Esophagus (tissue), 2 donors: ENCODE measurements around the gene OGDHL. TPM values are rescaled to one million over a fixed set of nuclear protein-coding genes. Genes with fewer than 3 reads are reported as not detected.
"Not testable (repeated sequence)": the region's sequence is repeated elsewhere in the genome, so short reads cannot be mapped to it uniquely, and the experiment has no call there.

ENCODE experiments used
- H3K27ac ChIP-seq, 2 donors: one replicate each; pipeline ENCODE4 v1.5.1; 2013; ENCODE audit warnings: low read depth in 2 of 2, mild to moderate bottlenecking in 2 of 2, inconsistent platforms in 1 of 2, low read length in 1 of 2, moderate library complexity in 1 of 2
- H3K27me3 ChIP-seq, 2 donors: one replicate each; pipeline ENCODE4 v1.6.1; 2013; ENCODE audit warnings: low read length in 2 of 2, control low read depth in 1 of 2, mild to moderate bottlenecking in 1 of 2; ENCODE audit not compliant: insufficient read depth in 2 of 2, control insufficient read depth in 1 of 2
- H3K36me3 ChIP-seq, 2 donors: one replicate each; pipeline ENCODE4 v1.6.1; 2013; ENCODE audit warnings: low read length in 1 of 2; ENCODE audit not compliant: control insufficient read depth in 2 of 2, insufficient read depth in 2 of 2
- H3K4me1 ChIP-seq, 2 donors: one replicate each; pipeline ENCODE4 v1.6.1; 2013; ENCODE audit warnings: low read length in 1 of 2; ENCODE audit not compliant: control insufficient read depth in 2 of 2, insufficient read depth in 2 of 2
- H3K4me3 ChIP-seq, 2 donors: one replicate each; pipeline ENCODE4 v1.5.1; 2013; ENCODE audit warnings: low read length in 2 of 2, mild to moderate bottlenecking in 2 of 2, low read depth in 1 of 2, moderate library complexity in 1 of 2
- H3K9me3 ChIP-seq, 2 donors: one replicate each; pipeline ENCODE4 v1.6.1; 2013; ENCODE audit warnings: mild to moderate bottlenecking in 2 of 2, low read depth in 1 of 2, low read length in 1 of 2, moderate library complexity in 1 of 2; ENCODE audit not compliant: control insufficient read depth in 2 of 2, insufficient read depth in 1 of 2
- WGBS, 2 donors: extraction: QIAGEN DNeasy Blood & Tissue Kit; methylation state at CpG; one replicate each; pipeline ENCODE4 v1.1.7; 2013; 5-methylcytosine and 5-hydroxymethylcytosine counted together
- polyA plus RNA-seq, 2 donors: library from polyadenylated mRNA; stranded (reverse); fragments of 200-250 nt; gene quantifications; one replicate each; pipeline ENCODE4 v1.2.3, GENCODE V29; 2013
- donor health status: healthy with polysubstance abuse.
- donor health status: Bipolar disorder and iron deficiency.

Gene OGDHL
- polyA plus RNA-seq, 2 donors, result 0.10 to 0.16 TPM

DNA sequence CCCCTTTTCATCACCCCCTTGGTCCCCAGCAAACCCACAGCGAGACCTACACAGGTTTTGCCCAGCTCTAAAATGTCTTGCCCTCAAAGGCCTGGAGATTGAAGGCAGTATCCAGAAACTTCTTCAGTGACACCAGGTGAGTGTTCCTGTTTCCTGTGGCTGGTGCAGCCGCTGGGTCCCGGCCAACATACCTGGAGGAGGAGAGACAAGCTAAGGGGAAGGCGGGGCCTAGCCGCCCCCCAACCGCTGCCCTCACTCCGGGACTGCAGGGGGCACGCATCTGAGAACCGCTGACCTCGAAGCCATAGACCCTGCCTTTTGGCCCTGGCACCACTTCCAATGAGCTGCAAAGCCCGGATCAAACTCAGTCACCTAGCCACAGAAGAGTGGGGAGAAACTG is 27.0 kb downstream of the OGDHL start:
- no peak overlapping the region for H3K27ac ChIP-seq
- H3K4me1 ChIP-seq, result no peaks in the 10 kb centered on the region
- 63 to 66% methylated on average over 11 of the region's 11 CpGs for WGBS, 2 donors
- no peaks in the 10 kb centered on the region for H3K9me3 ChIP-seq
- H3K27me3 ChIP-seq, result no peaks in the 10 kb centered on the region
- no peaks in the 10 kb centered on the region for H3K36me3 ChIP-seq
- H3K4me3 ChIP-seq, result no peak overlapping the region

DNA sequence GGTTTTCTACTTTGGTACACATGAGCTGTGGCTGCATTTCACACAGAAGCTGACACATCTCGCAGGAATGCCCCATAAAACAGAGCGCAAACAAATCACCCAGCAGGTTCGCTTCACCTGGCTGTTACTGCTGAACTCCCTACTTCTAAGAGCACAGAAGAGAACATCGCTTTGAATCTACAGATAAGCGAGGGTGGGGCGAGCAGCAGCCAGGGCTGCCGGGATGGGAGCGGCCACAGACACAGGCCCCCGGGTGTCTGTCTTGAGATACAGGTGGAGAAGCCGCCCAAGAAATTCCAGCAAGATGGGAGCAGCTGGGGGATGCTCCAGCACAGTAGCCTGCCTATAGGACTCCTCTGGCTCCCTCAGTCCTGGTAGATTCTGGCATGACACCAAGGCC is 27.4 kb downstream of the OGDHL start:
- H3K36me3 ChIP-seq, result no peaks in the 10 kb centered on the region
- H3K27me3 ChIP-seq, result no peaks in the 10 kb centered on the region
- H3K9me3 ChIP-seq, result no peaks in the 10 kb centered on the region
- WGBS, 2 donors, result 49 to 64% methylated on average over 10 of the region's 10 CpGs
- no peaks in the 10 kb centered on the region for H3K4me1 ChIP-seq
- no peak overlapping the region for H3K4me3 ChIP-seq
- no peak overlapping the region for H3K27ac ChIP-seq

DNA sequence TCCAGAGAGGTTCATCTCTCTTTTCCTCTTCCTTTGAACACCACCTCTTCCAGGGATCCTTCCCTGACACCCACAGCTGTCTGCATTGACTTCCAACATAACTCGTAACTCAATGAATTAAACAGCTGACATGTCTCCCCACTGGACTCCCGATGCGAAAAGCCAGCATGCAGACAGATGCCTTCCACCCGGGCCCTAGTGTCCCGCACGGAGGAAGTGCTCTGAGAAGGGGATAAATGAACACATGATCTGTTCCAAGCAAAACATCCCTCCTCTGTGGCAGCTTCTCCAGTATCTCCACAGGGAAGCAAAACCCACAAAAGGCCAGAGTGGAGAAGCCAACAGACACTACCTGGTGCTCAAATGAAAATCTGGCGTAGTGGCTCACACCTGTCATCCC is 28.3 kb downstream of the OGDHL start:
- 81 to 83% methylated on average over 7 of the region's 7 CpGs for WGBS, 2 donors
- no peaks in the 10 kb centered on the region for H3K27me3 ChIP-seq
- no peak overlapping the region for H3K27ac ChIP-seq
- H3K4me1 ChIP-seq, result no peaks in the 10 kb centered on the region
- no peak overlapping the region for H3K4me3 ChIP-seq
- H3K9me3 ChIP-seq, result no peaks in the 10 kb centered on the region
- H3K36me3 ChIP-seq, result no peaks in the 10 kb centered on the region

DNA sequence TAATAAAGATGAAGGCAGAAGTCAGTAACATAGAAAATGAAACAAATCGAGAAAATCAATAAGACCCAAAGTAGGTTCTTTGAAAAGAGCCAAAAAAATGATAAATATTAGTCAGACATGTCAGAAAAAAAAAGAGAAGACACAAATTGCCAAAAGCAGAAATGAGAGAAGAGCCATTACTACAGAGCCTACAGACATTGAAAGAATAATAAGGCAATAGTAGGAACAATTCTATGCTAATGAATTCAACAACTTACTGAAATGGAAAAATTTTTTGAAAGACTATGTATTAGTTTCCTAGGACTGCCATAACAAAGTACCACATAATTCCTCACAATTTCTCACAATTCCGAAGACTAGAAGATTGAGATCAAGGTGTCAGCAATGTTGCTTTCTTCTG is 35.5 kb downstream of the OGDHL start:
- Histone ChIP-seq H3K4me3 (no peak overlapping the region), H3K36me3 (no peaks in the 10 kb centered on the region), H3K9me3 (no peaks in the 10 kb centered on the region), H3K4me1 (no peaks in the 10 kb centered on the region), H3K27me3 (no peaks in the 10 kb centered on the region), H3K27ac (no peak overlapping the region)
- WGBS, 2 donors, result 58 to 61% methylated on average over 2 of the region's 2 CpGs

DNA sequence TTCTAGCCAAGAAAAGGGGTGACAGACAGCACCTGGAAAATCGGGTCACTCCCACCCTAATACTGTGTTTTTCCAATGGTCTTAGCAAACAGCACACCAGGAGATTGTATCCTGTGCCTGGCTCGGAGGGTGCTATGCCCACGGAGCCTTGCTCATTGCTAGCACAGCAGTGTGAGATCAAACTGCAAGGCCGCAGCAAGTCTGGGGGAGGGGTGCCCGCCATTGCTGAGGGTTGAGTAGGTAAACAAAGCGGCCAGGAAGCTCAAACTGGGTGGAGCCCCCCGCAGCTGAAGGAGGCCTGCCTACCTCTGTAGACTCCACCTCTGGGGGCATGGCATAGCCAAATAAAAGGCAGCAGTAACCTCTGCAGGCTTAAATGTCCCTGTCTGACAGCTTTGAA is 47.0 kb downstream of the OGDHL start:
- H3K4me3 ChIP-seq, H3K36me3 ChIP-seq, H3K4me1 ChIP-seq, H3K27me3 ChIP-seq, H3K27ac ChIP-seq, H3K9me3 ChIP-seq: not testable (repeated sequence)
- 83 to 88% methylated on average over 7 of the region's 7 CpGs for WGBS, 2 donors

DNA sequence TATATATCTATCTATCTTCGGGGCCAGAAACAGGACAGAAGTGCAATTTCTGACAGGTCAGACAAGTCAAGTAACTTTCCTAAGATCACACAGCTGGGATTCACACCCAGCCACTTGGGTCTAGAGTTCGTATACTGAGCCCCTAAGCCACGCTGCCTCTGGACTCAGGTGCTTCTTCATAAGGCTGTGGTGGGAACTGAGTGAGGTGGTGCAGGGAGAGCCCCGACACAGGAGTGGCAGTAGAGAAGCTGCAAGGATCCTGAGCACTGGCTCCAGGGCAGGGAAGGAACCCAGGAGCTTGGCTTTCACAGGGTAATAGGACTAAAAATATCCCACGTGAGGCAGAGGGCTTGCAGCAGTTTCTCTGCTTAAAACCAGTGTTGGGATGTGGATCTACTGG is 48.9 kb downstream of the OGDHL start:
- H3K4me3 ChIP-seq, result no peak overlapping the region
- peaks cover 0 to 5% of the 10 kb centered on the region in 2 donors for H3K9me3 ChIP-seq
- WGBS, 2 donors, result 69 to 75% methylated on average over 5 of the region's 5 CpGs
- H3K27ac ChIP-seq, result no peak overlapping the region
- no peaks in the 10 kb centered on the region for H3K36me3 ChIP-seq
- H3K27me3 ChIP-seq, result no peaks in the 10 kb centered on the region
- no peaks in the 10 kb centered on the region for H3K4me1 ChIP-seq

DNA sequence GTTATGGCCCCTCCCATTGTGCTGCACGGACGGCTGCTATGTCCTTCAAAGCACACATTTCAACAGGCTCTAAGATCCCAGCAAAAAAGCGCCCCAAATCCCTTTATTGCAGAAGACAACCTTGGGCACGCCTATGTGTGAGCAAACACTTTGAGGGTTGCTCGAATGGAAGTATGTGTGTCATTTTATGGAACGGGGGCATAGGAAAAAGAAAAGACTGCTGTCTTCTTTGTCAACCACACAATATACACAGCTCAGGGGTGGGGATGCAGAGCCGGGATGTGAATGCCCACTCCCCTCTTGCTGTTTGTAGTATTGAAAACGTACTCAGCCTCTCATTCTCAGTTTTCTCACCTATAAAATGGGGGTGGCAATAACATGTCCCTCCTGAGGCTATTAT is 50.6 kb downstream of the OGDHL start:
- no peaks in the 10 kb centered on the region for H3K4me1 ChIP-seq
- WGBS, 2 donors, result 43 to 44% methylated on average over 8 of the region's 8 CpGs
- H3K27ac ChIP-seq, result no peak overlapping the region
- H3K27me3 ChIP-seq, result no peaks in the 10 kb centered on the region
- H3K4me3 ChIP-seq, result no peak overlapping the region
- H3K36me3 ChIP-seq, result no peaks in the 10 kb centered on the region
- H3K9me3 ChIP-seq, result peaks cover 0 to 5% of the 10 kb centered on the region in 2 donors

DNA sequence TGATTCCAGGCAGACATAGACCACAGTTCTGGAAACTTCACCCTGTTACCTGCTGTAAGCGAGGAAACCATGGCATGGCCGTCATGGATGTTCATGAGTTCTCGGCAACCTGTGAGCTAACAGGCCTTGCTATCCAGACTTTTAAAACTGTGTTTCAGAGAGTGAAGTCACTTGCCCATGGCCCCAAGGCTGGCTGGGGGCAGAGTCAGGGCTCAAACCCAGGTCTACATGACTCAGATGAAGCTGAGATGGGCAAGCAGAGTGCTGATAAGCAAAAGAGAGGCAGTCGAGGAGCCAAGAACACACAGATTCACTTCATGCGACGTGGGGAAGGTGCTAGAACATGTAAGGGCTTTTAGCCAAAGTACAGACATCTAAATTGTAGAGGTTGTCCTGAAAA is 51.2 kb downstream of the OGDHL start:
- WGBS, 2 donors, result 74 to 77% methylated on average over 6 of the region's 6 CpGs
- Histone ChIP-seq H3K36me3 (no peaks in the 10 kb centered on the region), H3K9me3 (peaks cover 0 to 5% of the 10 kb centered on the region in 2 donors), H3K27me3 (no peaks in the 10 kb centered on the region), H3K27ac (no peak overlapping the region), H3K4me1 (no peaks in the 10 kb centered on the region), H3K4me3 (no peak overlapping the region)

DNA sequence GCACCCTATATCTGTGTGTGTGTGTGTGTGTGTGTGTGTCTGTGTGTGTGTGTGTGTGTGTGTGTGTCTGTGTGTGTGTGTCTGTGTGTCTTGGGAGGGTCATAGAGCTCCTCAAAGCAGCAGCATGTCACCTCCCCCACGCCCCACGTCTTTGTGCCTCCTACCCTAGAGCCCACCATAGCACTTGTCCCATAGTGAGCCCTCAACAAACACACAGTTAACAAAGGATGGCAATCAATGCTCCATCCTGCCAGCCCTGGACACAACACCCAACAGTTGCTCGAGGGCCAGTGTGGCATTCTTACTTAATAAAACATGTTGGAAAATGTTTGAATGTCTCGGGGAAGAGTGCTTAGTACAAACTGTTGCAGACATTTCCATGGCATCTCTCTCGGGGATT is 52.2 kb downstream of the OGDHL start:
- Histone ChIP-seq H3K27me3 (no peaks in the 10 kb centered on the region), H3K9me3 (no peaks in the 10 kb centered on the region), H3K36me3 (no peaks in the 10 kb centered on the region), H3K4me3 (no peak overlapping the region), H3K4me1 (no peaks in the 10 kb centered on the region), H3K27ac (no peak overlapping the region)
- whole genome bisulfite sequencing, 2 donors, result 56 to 66% methylated on average over 5 of the region's 5 CpGs

DNA sequence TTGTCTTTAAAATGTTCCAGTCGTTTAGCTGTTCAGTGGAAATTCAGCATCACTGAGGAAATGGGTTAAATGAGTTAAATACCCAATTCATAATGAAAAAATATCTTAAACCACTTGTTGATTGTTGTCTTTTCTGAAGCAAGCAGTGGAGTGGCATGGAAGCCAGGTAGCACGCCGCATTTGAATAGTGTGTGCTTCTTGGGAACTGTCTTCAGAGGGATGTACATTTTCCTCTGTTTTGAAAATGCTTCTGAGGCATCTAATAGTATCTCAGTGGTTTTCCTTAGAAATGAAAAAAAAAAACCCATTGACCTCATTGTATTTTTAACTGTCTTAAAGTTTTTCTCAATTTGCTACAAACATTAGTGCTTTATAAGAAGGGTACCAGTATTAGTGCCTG is 54.5 kb downstream of the OGDHL start:
- Histone ChIP-seq H3K27me3 (no peaks in the 10 kb centered on the region), H3K4me3 (no peak overlapping the region), H3K9me3 (no peaks in the 10 kb centered on the region), H3K36me3 (no peaks in the 10 kb centered on the region), H3K27ac (no peak overlapping the region), H3K4me1 (no peaks in the 10 kb centered on the region)
- WGBS, 2 donors, result 71 to 80% methylated on average over 3 of the region's 3 CpGs
